ENCODE measurements around the gene GRIN2C.

The GRIN2C gene

DNA sequence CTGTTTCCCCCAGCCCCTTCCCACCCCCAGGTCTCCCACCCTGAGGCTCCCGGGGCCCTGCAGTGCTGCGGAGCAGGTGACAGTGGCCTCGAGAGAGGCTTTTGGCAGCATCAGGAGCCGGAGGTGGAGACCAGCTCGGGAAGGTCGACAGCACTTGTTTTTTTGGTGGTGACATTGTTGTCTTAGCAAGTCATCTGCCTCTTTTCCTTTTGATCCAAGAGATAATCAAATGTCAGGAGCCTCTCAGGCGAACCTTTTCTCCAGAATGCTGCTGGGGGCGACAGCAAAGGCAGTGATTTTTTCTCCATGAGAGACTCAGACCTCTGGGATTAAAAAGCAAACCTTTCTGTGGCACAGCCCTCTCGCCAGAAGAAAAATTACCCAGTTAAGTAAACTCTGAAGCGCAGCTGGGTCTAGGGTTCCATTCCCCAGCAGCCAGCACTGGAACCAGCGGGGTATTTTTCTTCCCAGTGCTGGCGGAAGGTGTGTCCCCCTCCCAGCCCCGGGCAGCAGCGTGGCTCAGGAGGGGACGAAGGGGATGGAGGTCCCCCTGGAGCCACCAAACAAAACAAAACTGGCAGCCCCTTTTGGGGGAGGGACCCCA, 37.2 kb downstream of the GRIN2C start:
- no peak for DNase-seq (ENCODE audit: low spot score)
- no peaks in the 10 kb centered on the region for H3K36me3 ChIP-seq (ENCODE audit: low read depth)
- no peak overlapping the region for H3K27ac ChIP-seq (ENCODE audit: poor library complexity, severe bottlenecking)
- H3K4me3 ChIP-seq (ENCODE audit: severe bottlenecking), result no peak overlapping the region
- no peaks in the 10 kb centered on the region for H3K4me1 ChIP-seq (ENCODE audit: insufficient read depth, poor library complexity, severe bottlenecking)
- no peak for ATAC-seq (ENCODE audit: low read depth)
- TF ChIP-seq CTCF (IDR thresholded peaks at IDR 0.05; ENCODE audit: poor library complexity, severe bottlenecking), result no peak
- H3K27me3 ChIP-seq (ENCODE audit: insufficient read depth, poor library complexity, severe bottlenecking), result no peaks in the 10 kb centered on the region
- H3K9me3 ChIP-seq (ENCODE audit: severe bottlenecking), result no peaks in the 10 kb centered on the region

- Histone ChIP-seq H3K27ac (ENCODE audit: poor library complexity, severe bottlenecking) (no peak overlapping the region), H3K36me3 (ENCODE audit: low read depth) (no peaks in the 10 kb centered on the region), H3K9me3 (ENCODE audit: severe bottlenecking) (no peaks in the 10 kb centered on the region), H3K27me3 (ENCODE audit: insufficient read depth, poor library complexity, severe bottlenecking) (no peaks in the 10 kb centered on the region), H3K4me1 (ENCODE audit: insufficient read depth, poor library complexity, severe bottlenecking) (no peaks in the 10 kb centered on the region), H3K4me3 (ENCODE audit: severe bottlenecking) (no peak overlapping the region)
- no peak for DNase-seq (ENCODE audit: low spot score)
- TF ChIP-seq CTCF (IDR thresholded peaks at IDR 0.05; ENCODE audit: poor library complexity, severe bottlenecking), result no peak
- no peak for ATAC-seq (ENCODE audit: low read depth)
Observed at GRCh38 chr17:74821655-74822334, 37.9 kb downstream of the GRIN2C start.

- H3K4me3 ChIP-seq (ENCODE audit: severe bottlenecking), result no peak overlapping the region
- H3K4me1 ChIP-seq (ENCODE audit: insufficient read depth, poor library complexity, severe bottlenecking), result no peaks in the 10 kb centered on the region
- H3K9me3 ChIP-seq (ENCODE audit: severe bottlenecking), result no peaks in the 10 kb centered on the region
- ATAC-seq (ENCODE audit: low read depth) (no peak), DNase-seq (ENCODE audit: low spot score) (no peak)
- no peaks in the 10 kb centered on the region for H3K36me3 ChIP-seq (ENCODE audit: low read depth)
- no peaks in the 10 kb centered on the region for H3K27me3 ChIP-seq (ENCODE audit: insufficient read depth, poor library complexity, severe bottlenecking)
- no peak for TF ChIP-seq CTCF (IDR thresholded peaks at IDR 0.05; ENCODE audit: poor library complexity, severe bottlenecking)
- no peak overlapping the region for H3K27ac ChIP-seq (ENCODE audit: poor library complexity, severe bottlenecking)
Observed at GRCh38 chr17:74819801-74820436, 39.8 kb downstream of the GRIN2C start.

- Histone ChIP-seq H3K27me3 (ENCODE audit: insufficient read depth, poor library complexity, severe bottlenecking) (no peaks in the 10 kb centered on the region), H3K27ac (ENCODE audit: poor library complexity, severe bottlenecking) (no peak overlapping the region), H3K9me3 (ENCODE audit: severe bottlenecking) (no peaks in the 10 kb centered on the region), H3K4me1 (ENCODE audit: insufficient read depth, poor library complexity, severe bottlenecking) (no peaks in the 10 kb centered on the region), H3K4me3 (ENCODE audit: severe bottlenecking) (no peak overlapping the region), H3K36me3 (ENCODE audit: low read depth) (no peaks in the 10 kb centered on the region)
- no peak for ATAC-seq (ENCODE audit: low read depth)
- no peak for DNase-seq (ENCODE audit: low spot score)
- no peak for TF ChIP-seq CTCF (IDR thresholded peaks at IDR 0.05; ENCODE audit: poor library complexity, severe bottlenecking)
Observed at GRCh38 chr17:74818291-74818938, 41.3 kb downstream of the GRIN2C start.
